Heart left ventricle (tissue), 13 donors: ENCODE measurements around the gene EFR3B.

Experiments
- POLR2A ChIP-seq, 2 donors: fragments of 450-650 bp; IDR thresholded peaks; one replicate each; pipeline ENCODE4 v1.6.1; 2017; ENCODE audit warnings: antibody characterized with exemption in 2 of 2, mild to moderate bottlenecking in 2 of 2, moderate library complexity in 2 of 2
- TF ChIP-seq, protein P1 (sequence below), 12 donors: fragments of 200-600 bp; sonication (generic) in 4 of 12; IDR thresholded peaks; one replicate each; pipeline versions ENCODE4 v1.5.0 to v1.8.0; 2018 to 2022; ENCODE audit warnings: antibody characterized with exemption in 12 of 12, mild to moderate bottlenecking in 5 of 12
- donor health status: ischemic (EF 13 %, LVEDD 7.1; RV severe dilation, severe dysfunction).
- donor health status: DM: no; HTN: yes; CAD: no.
- donor health status: DM: no; HTN: no; CAD: no.
- donor health status: ischemic (EF 25% LVEDD 6.9; RV normal size, moderate dysfunction).
- donor health status: ischemic (EF 25% LVEDD 5.7; RV mildly dilated, moderate dysfunction).
- donor health status: ischemic (EF 35%, LVEDD 5.7; RV mildly dilated, moderate dysfunction).
- donor health status: nonischemic (EF 11% LVEDD 7.7; RV severe dilation, severe dysfunction).
- donor health status: DM: yes; HTN: yes; CAD: no.
- donor health status: PGD.
- donor health status: ischemic (EF 29% LVEDD 5.4; RV normal size, mild dysfunction).
- donor health status: nonischemic (EF 23%, LVEDD 6.1; RV moderate dilation, normal function).

- TF ChIP-seq, protein P1, sequence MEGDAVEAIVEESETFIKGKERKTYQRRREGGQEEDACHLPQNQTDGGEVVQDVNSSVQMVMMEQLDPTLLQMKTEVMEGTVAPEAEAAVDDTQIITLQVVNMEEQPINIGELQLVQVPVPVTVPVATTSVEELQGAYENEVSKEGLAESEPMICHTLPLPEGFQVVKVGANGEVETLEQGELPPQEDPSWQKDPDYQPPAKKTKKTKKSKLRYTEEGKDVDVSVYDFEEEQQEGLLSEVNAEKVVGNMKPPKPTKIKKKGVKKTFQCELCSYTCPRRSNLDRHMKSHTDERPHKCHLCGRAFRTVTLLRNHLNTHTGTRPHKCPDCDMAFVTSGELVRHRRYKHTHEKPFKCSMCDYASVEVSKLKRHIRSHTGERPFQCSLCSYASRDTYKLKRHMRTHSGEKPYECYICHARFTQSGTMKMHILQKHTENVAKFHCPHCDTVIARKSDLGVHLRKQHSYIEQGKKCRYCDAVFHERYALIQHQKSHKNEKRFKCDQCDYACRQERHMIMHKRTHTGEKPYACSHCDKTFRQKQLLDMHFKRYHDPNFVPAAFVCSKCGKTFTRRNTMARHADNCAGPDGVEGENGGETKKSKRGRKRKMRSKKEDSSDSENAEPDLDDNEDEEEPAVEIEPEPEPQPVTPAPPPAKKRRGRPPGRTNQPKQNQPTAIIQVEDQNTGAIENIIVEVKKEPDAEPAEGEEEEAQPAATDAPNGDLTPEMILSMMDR (IDR thresholded peaks at IDR 0.05): no peak
- TF ChIP-seq POLR2A (IDR thresholded peaks at IDR 0.05): no peak
Observed at GRCh38 chr2:25014631-25015030, 27.2 kb upstream of the EFR3B start.
